ENCODE measurements around the gene DAPK2. TPM values are rescaled to one million over a fixed set of nuclear protein-coding genes. Genes with fewer than 3 reads are reported as not detected.

The DAPK2 gene
- total RNA-seq, 1 experiment from 2014 or later: 1.4 TPM

GRCh38 chr15:63918317-63918672, 128.0 kb downstream of the DAPK2 start:
- Mint-ChIP-seq H3K27me3 (ENCODE audit: insufficient read depth, unreplicated experiment) (no peaks in the 10 kb centered on the region), H3K27ac (ENCODE audit: unreplicated experiment) (no peak overlapping the region), H3K4me1 (ENCODE audit: low read depth, unreplicated experiment) (peaks cover 12% of the 10 kb centered on the region), H3K9me3 (ENCODE audit: unreplicated experiment) (no peaks in the 10 kb centered on the region), H3K36me3 (ENCODE audit: insufficient read depth, unreplicated experiment) (no peaks in the 10 kb centered on the region), H3K4me3 (ENCODE audit: unreplicated experiment) (no peak overlapping the region)
- ChIA-PET POLR2A (no interaction called here), CTCF (no interaction called here)
- TF ChIP-seq, protein P1, sequence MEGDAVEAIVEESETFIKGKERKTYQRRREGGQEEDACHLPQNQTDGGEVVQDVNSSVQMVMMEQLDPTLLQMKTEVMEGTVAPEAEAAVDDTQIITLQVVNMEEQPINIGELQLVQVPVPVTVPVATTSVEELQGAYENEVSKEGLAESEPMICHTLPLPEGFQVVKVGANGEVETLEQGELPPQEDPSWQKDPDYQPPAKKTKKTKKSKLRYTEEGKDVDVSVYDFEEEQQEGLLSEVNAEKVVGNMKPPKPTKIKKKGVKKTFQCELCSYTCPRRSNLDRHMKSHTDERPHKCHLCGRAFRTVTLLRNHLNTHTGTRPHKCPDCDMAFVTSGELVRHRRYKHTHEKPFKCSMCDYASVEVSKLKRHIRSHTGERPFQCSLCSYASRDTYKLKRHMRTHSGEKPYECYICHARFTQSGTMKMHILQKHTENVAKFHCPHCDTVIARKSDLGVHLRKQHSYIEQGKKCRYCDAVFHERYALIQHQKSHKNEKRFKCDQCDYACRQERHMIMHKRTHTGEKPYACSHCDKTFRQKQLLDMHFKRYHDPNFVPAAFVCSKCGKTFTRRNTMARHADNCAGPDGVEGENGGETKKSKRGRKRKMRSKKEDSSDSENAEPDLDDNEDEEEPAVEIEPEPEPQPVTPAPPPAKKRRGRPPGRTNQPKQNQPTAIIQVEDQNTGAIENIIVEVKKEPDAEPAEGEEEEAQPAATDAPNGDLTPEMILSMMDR (IDR thresholded peaks at IDR 0.05; ENCODE audit: insufficient read depth in 1 of 2, low read depth in 1 of 2, low read length in 1 of 2, severe bottlenecking in 1 of 2, unreplicated experiment in 1 of 2): no peak
- no peak for DNase-seq
- Histone ChIP-seq H3K36me3 (ENCODE audit: control insufficient read depth, insufficient read depth, low read length) (no peaks in the 10 kb centered on the region; the same call in 1 of the 2 replicates), H3K4me1 (peaks cover 4% of the 10 kb centered on the region; the same call in 1 of the 2 replicates), H3K9me3 (no peaks in the 10 kb centered on the region), H3K27me3 (replicated peaks; ENCODE audit: control insufficient read depth, insufficient read depth, low read length) (no peaks in the 10 kb centered on the region; the same call in 1 of the 2 replicates), H3K4me3 (ENCODE audit: low read depth, low read length) (no peak overlapping the region)
- BruUV-seq (replicated peaks): no TSS peak
- intact Hi-C loops (cut with micrococcal nuclease; ENCODE audit: unreplicated experiment): loop anchor here (10.0 kb wide), 1 partner anchor 127 kb away; the partner anchor contains the start of gene DAPK2

DNA sequence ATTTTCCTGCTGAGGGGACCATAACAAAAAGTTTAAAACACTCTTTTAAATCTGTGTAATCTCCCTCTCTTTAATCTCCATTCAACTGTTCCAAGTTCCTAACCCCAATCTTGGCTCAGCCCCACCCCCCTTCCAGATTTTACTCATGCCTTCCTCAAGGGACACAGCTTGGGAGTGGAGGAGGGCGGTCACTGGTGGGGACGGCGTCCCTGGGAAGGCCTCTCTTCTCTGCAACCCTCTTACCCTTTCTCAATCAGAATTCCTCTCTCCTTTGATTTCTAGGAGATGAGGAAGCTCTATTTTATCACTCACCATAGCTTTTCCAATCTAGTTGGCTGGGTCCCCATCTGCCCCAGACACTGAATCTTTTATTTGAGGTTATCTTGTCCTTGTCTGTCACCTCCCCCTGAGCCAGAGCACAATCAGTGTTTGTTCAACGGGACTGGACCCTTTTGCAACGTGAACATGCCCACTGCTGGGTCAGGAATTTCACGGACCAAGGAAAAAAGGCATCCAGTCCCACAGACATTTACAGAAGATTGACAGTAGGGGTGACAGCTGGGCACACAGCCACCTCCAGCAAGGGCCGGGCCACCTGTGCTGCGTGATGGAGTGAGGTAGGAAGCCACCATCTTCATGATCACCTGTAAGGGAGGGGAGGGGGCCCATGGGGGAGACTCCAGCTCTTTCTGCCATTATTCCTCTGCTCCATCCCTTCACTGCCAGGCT, 128.5 kb downstream of the DAPK2 start:
- no peak for DNase-seq
- no peaks in the 10 kb centered on the region for H3K36me3 Mint-ChIP-seq (ENCODE audit: insufficient read depth, unreplicated experiment)
- Histone ChIP-seq H3K9me3 (no peaks in the 10 kb centered on the region), H3K27me3 (replicated peaks; ENCODE audit: control insufficient read depth, insufficient read depth, low read length) (no peaks in the 10 kb centered on the region; the same call in 1 of the 2 replicates), H3K4me1 (peaks cover 4% of the 10 kb centered on the region; the same call in 1 of the 2 replicates), H3K36me3 (ENCODE audit: control insufficient read depth, insufficient read depth, low read length) (no peaks in the 10 kb centered on the region; the same call in 1 of the 2 replicates), H3K4me3 (ENCODE audit: low read depth, low read length) (no peak overlapping the region)
- H3K27ac Mint-ChIP-seq (ENCODE audit: unreplicated experiment): no peak overlapping the region
- TF ChIP-seq, protein P1 (IDR thresholded peaks at IDR 0.05; ENCODE audit: insufficient read depth in 1 of 2, low read depth in 1 of 2, low read length in 1 of 2, severe bottlenecking in 1 of 2, unreplicated experiment in 1 of 2): no peak
- H3K27me3 Mint-ChIP-seq (ENCODE audit: insufficient read depth, unreplicated experiment): no peaks in the 10 kb centered on the region
- intact Hi-C loops (cut with micrococcal nuclease; ENCODE audit: unreplicated experiment): loop anchor here (10.0 kb wide), 1 partner anchor 127 kb away; the partner anchor contains the start of gene DAPK2
- no peak overlapping the region for H3K4me3 Mint-ChIP-seq (ENCODE audit: unreplicated experiment)
- H3K9me3 Mint-ChIP-seq (ENCODE audit: unreplicated experiment): no peaks in the 10 kb centered on the region
- BruUV-seq (replicated peaks): no TSS peak
- H3K4me1 Mint-ChIP-seq (ENCODE audit: low read depth, unreplicated experiment): peaks cover 12% of the 10 kb centered on the region
- POLR2A ChIA-PET: no interaction called here
- CTCF ChIA-PET: no interaction called here

GRCh38 chr15:63915873-63916771, 130.2 kb downstream of the DAPK2 start:
- no peak for DNase-seq
- intact Hi-C loops (cut with micrococcal nuclease; ENCODE audit: unreplicated experiment): loop anchor here (10.0 kb wide), 1 partner anchor 129 kb away; the partner anchor contains the start of gene DAPK2
- POLR2A ChIA-PET: no interaction called here
- H3K27me3 Mint-ChIP-seq (ENCODE audit: insufficient read depth, unreplicated experiment): no peaks in the 10 kb centered on the region
- Histone ChIP-seq H3K9me3 (no peaks in the 10 kb centered on the region), H3K36me3 (ENCODE audit: control insufficient read depth, insufficient read depth, low read length) (no peaks in the 10 kb centered on the region; the same call in 1 of the 2 replicates), H3K4me1 (peaks cover 4% of the 10 kb centered on the region; the same call in 1 of the 2 replicates), H3K27me3 (replicated peaks; ENCODE audit: control insufficient read depth, insufficient read depth, low read length) (no peaks in the 10 kb centered on the region; the same call in 1 of the 2 replicates), H3K4me3 (ENCODE audit: low read depth, low read length) (no peak overlapping the region)
- no peak overlapping the region for H3K27ac Mint-ChIP-seq (ENCODE audit: unreplicated experiment)
- TF ChIP-seq, protein P1 (IDR thresholded peaks at IDR 0.05; ENCODE audit: insufficient read depth in 1 of 2, low read depth in 1 of 2, low read length in 1 of 2, severe bottlenecking in 1 of 2, unreplicated experiment in 1 of 2): peak; percentile 9 to 20
- peaks cover 12% of the 10 kb centered on the region for H3K4me1 Mint-ChIP-seq (ENCODE audit: low read depth, unreplicated experiment)
- CTCF ChIA-PET: no interaction called here
- BruUV-seq (replicated peaks): no TSS peak
- H3K9me3 Mint-ChIP-seq (ENCODE audit: unreplicated experiment): no peaks in the 10 kb centered on the region
- no peak overlapping the region for H3K4me3 Mint-ChIP-seq (ENCODE audit: unreplicated experiment)
- H3K36me3 Mint-ChIP-seq (ENCODE audit: insufficient read depth, unreplicated experiment): no peaks in the 10 kb centered on the region
